GM19467 (cell line): ENCODE data around the gene PPCDC.
A peak's percentile ranks its signal among the peaks of the same experiment; 100 is the strongest.

Experiments used
- ATAC-seq: cut with Tn5 transposase; IDR thresholded peaks from one replicate; pipeline ENCODE4 v1.9.1; 2021; ENCODE audit warnings: mild to moderate bottlenecking, moderate library complexity; ENCODE audit not compliant: unreplicated experiment

PPCDC gene

DNA sequence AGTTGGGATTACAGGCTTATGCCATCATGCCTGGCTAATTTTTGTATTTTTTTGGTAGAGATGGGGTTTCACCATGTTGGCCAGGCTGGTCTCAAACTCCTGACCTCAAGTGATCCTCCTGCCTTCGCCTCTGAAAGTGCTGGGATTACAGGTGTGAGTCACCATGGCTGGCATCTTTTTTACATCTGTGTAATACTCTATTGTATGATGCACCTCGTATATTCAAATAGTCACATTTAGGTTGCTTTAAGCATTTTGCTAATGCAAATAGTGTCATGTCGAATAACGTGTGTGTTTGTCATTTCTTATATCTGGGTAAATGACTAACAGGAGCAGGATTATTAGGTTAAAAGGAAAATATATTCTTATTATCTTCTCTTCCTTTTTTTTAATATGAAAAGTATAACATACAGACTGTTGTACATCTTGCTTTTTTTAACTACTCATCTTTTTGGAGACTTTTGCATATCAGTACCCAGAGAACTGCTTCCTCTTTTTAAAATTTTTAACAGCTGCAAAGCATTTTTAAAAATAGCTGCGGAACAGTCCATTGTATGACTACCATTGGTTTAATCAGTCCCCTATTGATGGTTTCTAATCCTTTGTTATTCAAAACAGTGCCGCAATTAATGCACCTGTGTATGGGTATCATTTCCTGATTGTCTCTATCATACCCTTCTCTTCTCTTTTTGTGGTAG, 14.6 kb upstream of the PPCDC start:
- ATAC-seq: no peak

- no peak for ATAC-seq
Observed at GRCh38 chr15:75016431-75016830, 7.0 kb upstream of the PPCDC start.

DNA sequence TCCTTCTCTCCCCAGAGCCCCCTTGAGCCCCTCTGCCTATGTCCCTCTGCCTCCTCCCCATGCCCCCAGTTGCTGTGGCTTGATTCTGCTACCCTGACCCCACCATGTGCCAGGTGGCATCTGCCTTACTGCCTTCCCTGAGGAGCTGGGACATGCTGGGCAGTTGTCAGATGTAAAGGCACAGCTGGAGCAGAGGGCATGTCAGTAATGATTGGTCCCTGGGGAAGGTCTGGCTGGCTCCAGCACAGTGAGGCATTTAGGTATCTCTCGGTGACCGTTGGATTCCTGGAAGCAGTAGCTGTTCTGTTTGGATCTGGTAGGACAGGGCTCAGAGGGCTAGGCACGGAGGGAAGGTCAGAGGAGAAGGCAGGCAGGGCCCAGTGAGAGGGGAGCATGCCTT, 3.5 kb upstream of the PPCDC start:
- ATAC-seq: no peak

GRCh38 chr15:75021341-75021740, 2.0 kb upstream of the PPCDC start:
- no peak for ATAC-seq

DNA sequence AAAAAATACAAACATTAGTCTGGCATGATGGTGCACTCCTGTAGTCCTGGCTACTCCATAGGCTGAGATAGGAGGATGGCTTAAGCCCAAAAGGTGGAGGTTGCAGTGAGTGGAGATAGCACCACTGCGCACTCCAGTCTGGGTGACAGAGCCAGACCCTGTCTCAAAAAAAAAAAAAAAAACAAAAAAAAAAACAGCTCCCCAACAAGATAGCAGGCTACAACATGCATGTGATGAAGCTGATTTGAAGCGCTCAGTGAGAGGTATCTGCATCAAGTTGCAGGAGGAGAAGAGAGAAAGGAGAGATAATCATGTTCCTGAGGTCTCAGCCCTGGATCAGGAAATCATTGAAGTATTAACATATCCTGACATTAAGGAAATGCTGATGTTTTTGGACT, 608 bp upstream of the PPCDC start:
- no peak for ATAC-seq

DNA sequence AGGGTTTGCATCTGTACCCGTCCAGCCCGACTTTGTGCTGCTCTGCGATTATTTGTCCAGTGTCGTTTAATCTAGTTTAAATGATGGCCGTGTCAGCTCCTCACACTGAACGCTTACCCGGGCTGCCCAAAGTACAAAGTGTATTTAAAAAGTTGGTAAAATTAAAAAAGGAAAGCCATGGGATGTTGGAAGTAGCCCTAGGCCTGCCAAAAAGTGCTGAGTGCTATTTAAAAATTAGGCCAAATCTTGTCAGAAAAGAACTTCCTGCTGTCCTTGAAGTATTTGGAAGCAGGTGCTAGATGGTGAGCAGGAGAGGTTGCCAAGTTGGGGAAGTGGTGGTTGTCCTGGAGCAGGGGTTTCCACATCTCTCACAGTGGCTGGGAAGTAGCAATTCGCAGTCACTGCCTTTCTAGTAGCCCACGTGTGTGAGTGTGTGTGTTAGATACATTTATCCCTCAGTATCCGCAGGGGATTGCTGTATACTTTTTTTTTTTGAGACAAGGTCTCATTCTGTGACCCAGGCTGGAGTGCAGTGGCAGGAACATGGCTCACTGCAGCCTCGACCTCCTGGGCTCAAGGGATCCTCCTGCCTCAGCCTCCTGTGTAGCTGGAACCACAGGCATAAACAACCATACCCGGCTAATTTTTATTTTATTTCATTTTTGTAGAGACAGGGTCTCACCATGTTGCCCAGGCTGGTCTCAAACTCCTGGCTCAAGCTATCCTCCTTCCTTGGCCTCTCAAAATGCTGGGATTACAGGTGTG, 664 bp downstream of the PPCDC start:
- no peak for ATAC-seq

DNA sequence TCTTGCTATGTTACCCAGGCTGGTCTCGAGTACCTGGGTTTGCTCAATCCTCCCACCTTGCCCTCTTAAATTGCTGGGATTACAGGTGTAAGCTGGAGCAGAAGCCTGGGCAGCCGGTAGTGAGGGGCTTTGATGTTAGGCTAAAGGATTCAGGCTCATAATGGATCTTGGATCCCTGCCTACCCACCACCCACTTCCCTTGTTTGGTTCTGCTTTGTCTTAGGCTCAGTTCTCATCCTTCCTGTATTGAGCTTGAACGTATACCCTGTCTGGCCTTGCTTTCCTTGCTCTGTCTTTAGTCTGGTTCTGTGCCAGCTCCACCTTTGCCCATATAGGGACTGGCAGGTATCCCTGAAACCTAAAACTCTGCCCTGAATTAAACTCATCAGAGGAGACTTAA, 1.7 kb downstream of the PPCDC start:
- no peak for ATAC-seq

DNA sequence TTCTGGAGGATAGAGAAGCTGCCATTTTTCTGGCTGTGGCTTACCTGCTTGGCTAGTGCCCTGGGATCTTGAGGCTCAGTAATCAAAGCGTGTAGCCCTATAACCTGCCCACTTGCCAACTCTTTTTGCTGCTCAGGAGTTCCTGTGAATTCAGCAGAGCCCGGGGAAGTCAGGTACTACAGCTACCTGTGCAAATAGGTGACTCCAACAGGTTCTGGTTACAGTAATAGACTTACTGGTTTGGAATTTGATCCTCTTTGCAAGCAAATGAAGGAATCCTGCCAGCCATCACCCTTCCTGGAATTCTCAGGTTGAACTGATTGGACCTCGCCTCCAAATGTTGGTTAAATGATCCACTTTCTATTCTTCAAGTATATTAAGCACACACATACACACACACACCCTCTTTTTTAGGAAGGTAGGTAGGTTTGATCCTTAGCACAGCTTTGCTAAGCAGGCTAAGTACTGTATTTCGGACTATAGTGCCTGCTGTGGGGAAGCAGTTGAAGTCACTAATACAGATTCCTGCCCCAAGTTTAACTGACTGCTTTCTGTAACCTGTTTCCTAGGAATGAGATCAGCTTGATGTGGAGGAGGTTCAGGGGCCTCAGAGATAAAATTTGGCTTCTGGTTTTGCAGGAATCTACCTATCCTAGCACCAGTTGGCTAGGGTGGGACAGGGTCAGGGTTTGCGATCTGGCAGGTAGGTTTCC, 2.3 kb downstream of the PPCDC start:
- ATAC-seq: no peak

DNA sequence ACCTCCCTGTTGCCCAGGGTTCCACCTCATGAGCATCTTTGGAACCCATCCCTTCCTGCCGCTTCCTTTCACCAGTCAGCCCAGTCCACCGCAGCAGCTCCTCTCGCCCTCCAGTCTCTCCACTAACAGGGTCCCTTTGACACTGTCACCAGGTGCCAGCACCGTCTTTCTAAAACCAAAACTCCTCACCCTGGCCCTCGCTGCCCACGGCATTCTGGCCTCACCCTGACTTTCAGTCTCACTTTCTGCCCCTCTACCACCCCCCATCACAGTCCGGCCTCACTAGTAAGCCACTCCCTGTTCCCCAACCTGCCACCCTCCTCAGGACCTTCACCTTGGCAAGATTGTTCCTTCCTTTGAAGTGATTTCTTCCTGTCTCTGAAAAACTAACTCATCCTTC, 4.2 kb downstream of the PPCDC start:
- ATAC-seq: no peak

- ATAC-seq: no peak
Observed at GRCh38 chr15:75028991-75029377, 5.6 kb downstream of the PPCDC start.

DNA sequence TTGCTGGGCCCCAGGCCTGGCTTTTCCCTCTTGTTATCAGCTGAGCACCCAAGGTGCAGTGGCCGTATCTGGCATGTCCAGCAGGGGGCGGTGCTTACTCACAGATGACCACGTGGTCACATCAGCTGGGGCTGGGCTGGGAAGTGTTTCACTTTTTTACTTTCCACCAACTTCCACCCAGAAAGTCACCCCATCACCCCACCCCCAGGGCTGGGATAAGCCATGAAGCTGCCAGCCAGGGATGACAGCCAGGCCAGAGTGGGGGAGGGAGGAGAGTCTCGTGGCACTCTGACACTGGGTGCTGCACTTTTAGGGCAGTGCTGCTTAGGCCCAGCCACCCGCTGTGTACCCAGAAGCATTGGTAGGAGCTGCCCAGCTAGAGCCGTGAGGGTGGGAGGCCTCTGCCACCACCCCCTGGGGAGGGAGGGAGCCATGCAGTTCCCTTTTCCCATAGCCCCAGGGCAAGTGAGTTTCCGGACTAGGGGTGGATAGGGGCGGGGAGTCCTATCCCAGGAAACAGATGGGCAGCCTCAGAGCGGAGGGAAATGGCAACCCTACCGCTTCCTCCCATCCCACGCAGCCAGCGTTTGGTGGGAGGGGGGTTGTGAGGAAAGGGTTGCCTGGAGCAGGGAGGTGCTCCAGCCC, 6.1 kb downstream of the PPCDC start:
- no peak for ATAC-seq

GRCh38 chr15:75030023-75030413, 6.6 kb downstream of the PPCDC start:
- ATAC-seq: no peak

DNA sequence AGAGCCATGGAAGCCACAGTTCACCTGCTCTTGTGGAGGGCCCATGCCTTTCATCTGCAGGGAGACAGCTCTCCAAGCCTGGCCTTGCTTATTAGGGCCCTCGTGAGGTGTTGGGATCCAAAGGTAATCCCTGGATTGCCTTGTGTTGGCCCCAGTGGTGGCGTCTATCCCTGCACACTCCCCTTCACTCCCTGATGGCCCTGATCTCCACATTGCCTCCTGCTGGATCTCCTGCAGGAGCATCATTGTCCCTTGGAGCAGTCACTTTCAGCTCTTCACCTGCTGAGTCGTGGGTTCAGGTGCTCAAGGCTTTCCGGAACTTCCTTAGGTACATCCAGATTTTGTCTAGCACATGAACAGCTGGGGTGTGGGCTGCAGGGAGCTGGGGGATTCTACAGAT, 7.0 kb downstream of the PPCDC start:
- ATAC-seq: no peak

GRCh38 chr15:75031848-75032247, 8.5 kb downstream of the PPCDC start:
- no peak for ATAC-seq

- no peak for ATAC-seq
Observed at GRCh38 chr15:75032395-75032794, 9.0 kb downstream of the PPCDC start.

DNA sequence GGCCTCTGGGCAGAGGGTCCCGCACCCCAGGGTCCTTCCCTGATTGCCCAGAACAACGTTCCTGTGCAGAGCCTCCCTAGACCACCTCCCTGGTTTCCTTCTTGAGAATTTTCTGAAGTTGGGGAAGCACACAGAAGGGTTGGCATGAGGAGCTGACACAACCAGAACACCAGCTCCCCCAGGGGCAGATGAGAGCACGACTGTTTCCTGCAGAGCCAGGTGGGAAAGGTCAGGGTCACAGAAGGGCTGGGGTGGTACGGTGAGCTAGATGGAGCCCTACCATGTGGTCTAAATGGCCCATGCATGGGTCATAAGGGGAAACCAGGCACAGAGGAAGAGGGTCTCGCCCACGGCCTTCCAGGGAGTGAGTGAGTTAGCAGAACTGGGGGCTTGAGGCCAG, 10.4 kb downstream of the PPCDC start:
- no peak for ATAC-seq

DNA sequence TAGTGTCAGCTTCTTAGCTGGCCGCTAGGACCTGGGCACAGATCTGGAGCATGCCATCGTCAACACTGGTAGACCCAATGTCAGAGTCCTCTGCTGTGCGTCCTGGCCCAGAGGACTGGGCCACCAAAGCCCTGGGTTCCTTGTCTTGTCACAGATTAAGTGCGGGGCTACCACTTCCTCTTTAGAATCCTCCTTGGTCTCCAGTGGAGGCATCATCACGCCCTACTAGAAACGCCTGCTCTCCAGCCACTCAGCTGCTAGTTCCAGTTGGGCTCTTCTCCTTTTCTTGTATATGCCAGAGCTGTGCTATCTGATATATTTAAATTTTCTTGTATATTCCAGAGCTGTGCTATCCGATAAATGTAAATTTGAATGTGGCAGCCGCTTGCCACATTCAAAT, 11.2 kb downstream of the PPCDC start:
- ATAC-seq: no peak

DNA sequence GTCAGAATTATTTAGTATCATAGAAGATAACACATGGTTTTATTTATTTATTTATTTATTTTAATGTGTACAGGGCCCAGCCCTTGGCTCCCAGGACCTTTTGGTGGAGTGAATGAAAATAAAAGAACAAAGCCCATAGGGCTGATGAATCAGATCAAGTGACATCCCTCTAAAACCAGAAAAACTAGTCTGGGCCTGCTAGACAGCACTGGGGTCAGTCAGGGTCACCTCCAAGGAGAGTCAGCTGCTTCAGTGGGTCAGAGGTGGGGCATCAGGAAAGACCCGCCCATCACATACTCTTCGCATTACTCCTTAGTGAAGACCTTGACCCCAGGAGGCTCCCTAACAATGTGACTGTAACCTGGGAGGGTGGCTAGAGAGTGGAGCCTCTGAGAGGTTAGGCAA, 12.8 kb downstream of the PPCDC start:
- ATAC-seq: no peak

DNA sequence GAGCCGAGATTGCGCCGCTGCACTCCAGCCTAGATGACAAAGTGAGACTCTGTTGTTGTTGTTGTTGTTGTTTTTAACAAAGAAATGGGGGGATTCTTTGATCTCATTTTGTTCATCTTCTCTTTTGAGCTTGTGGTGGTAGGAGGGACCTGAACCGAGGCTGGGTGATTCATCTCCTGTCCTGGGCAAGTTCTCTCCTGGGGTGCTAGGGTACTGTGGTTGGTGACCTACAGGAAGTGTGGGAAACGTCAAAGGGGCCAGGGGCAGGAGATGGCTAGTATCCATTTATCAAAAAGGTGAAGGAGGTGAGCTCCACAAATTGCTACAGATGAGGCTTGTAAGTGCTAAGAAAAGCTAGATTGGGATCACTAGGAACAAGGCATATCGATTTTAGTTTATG, 14.3 kb downstream of the PPCDC start:
- ATAC-seq: no peak

DNA sequence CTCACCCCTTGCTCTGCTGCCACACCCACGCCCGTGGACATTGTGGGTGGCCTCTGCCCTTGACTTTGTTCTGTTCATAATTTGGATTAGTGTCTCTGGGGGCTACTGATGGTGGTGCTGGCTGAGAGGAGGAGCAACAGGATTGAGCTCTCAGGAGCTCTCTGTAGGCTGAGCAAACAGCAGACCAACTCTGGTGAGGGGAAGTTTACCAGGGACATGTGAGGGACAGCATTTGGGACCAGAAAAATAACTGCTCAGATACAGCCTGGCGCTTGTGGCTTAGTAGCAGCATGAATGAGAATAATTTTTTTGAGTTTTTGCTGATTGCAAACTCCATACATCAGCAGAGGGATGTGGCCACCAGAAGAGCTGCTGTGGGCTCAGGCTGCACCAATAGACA, 14.8 kb downstream of the PPCDC start:
- ATAC-seq: no peak

GRCh38 chr15:75042730-75043508, 19.5 kb downstream of the PPCDC start:
- ATAC-seq: peak; percentile 71
